ENCODE results near the gene FLOT1.

GRCh38 chr6:30760549-30760948 is 18.1 kb upstream of the FLOT1 start:
- no peak for TF ChIP-seq EZH2 (IDR thresholded peaks at IDR 0.05; ENCODE audit: insufficient read depth, low read length)
- no peak for TF ChIP-seq CTCF (IDR thresholded peaks at IDR 0.05; ENCODE audit: insufficient read depth, low read depth, low read length)
